ENCODE data around the gene USP17L29. TPM values are rescaled to one million over a fixed set of nuclear protein-coding genes. Genes with fewer than 3 reads are reported as not detected.
"Not testable (repeated sequence)": the region's sequence is repeated elsewhere in the genome, so short reads cannot be mapped to it uniquely, and the experiment has no call there.

USP17L29 gene
- not detected for total RNA-seq
- polyA plus RNA-seq = not detected
- long read RNA-seq, donor 1 = 0 reads
- long read RNA-seq, donor 2 = 0 reads

GRCh38 chr4:9353338-9353737 lies at the start of gene USP17L29:
USP17L29 (plus strand) TSS chr4:9353638; CDS start chr4:9353638, 0 bp downstream.
- H3K36me3 ChIP-seq; H3K4me1 ChIP-seq; H3K9me3 ChIP-seq; H3K27ac ChIP-seq; H3K4me3 ChIP-seq; DNase-seq; H3K27me3 ChIP-seq (replicated peaks in 1 of 7); intact Hi-C loops (cut with DNase I; ENCODE audit: low total_unique reads): not testable (repeated sequence)
- no CpG with 5 or more reads among the region's 15 CpGs for WGBS, 5 donors

GRCh38 chr4:9324191-9324590 lies 29.2 kb upstream of the USP17L29 start:
- H3K27ac ChIP-seq; H3K4me1 ChIP-seq; H3K9me3 ChIP-seq; H3K4me3 ChIP-seq; H3K36me3 ChIP-seq; intact Hi-C loops (cut with DNase I; ENCODE audit: low total_unique reads); DNase-seq; H3K27me3 ChIP-seq (replicated peaks in 1 of 7): not testable (repeated sequence)
- 84 to 94% (median 87%) methylated on average over 1 to 6 of the region's 13 CpGs for WGBS, 5 donors

- H3K4me3 ChIP-seq; DNase-seq; H3K36me3 ChIP-seq; H3K4me1 ChIP-seq; intact Hi-C loops (cut with DNase I; ENCODE audit: low total_unique reads); H3K27me3 ChIP-seq (replicated peaks in 1 of 7); H3K27ac ChIP-seq; H3K9me3 ChIP-seq: not testable (repeated sequence)
- no CpG with 5 or more reads among the region's 15 CpGs for WGBS, 5 donors
Measured at GRCh38 chr4:9324865-9325264, 28.6 kb upstream of the USP17L29 start, which contains the start of gene USP17L24. USP17L24 (plus strand) TSS chr4:9325165; CDS start chr4:9325165, 0 bp downstream.

GRCh38 chr4:9329611-9330010 lies 23.8 kb upstream of the USP17L29 start, which contains the start of gene USP17L25:
USP17L25 (plus strand) TSS chr4:9329911; CDS start chr4:9329911, 0 bp downstream.
- H3K36me3 ChIP-seq; DNase-seq; H3K27me3 ChIP-seq (replicated peaks in 1 of 7); H3K4me1 ChIP-seq; H3K9me3 ChIP-seq; H3K27ac ChIP-seq; intact Hi-C loops (cut with DNase I; ENCODE audit: low total_unique reads); H3K4me3 ChIP-seq: not testable (repeated sequence)
- no CpG with 5 or more reads among the region's 15 CpGs for WGBS, 5 donors

GRCh38 chr4:9334358-9334757 lies 19.1 kb upstream of the USP17L29 start, which contains the start of gene USP17L26:
USP17L26 (plus strand) TSS chr4:9334658; CDS start chr4:9334658, 0 bp downstream.
- H3K9me3 ChIP-seq; H3K4me3 ChIP-seq; H3K36me3 ChIP-seq; intact Hi-C loops (cut with DNase I; ENCODE audit: low total_unique reads); H3K27me3 ChIP-seq (replicated peaks in 1 of 7); H3K4me1 ChIP-seq; H3K27ac ChIP-seq; DNase-seq: not testable (repeated sequence)
- WGBS, 5 donors = 84% methylated on average over 9 of the region's 15 CpGs; no CpG with 5 or more reads in 4 of the 5 donors

- H3K9me3 ChIP-seq; H3K4me3 ChIP-seq; intact Hi-C loops (cut with DNase I; ENCODE audit: low total_unique reads); H3K4me1 ChIP-seq; H3K36me3 ChIP-seq; DNase-seq; H3K27me3 ChIP-seq (replicated peaks in 1 of 7); H3K27ac ChIP-seq: not testable (repeated sequence)
- WGBS, 5 donors = no CpG with 5 or more reads among the region's 15 CpGs
Measured at GRCh38 chr4:9339103-9339502, 14.3 kb upstream of the USP17L29 start, which contains the start of gene USP17L5. USP17L5 (plus strand) TSS chr4:9339403; CDS start chr4:9339403, 0 bp downstream.

GRCh38 chr4:9343848-9344247 lies 9.6 kb upstream of the USP17L29 start, which contains the start of gene USP17L27:
USP17L27 (plus strand) TSS chr4:9344148; CDS start chr4:9344148, 0 bp downstream.
- H3K36me3 ChIP-seq; DNase-seq; H3K9me3 ChIP-seq; H3K27ac ChIP-seq; H3K4me1 ChIP-seq; intact Hi-C loops (cut with DNase I; ENCODE audit: low total_unique reads); H3K4me3 ChIP-seq; H3K27me3 ChIP-seq (replicated peaks in 1 of 7): not testable (repeated sequence)
- no CpG with 5 or more reads among the region's 15 CpGs for WGBS, 5 donors

GRCh38 chr4:9348593-9348992 lies 4.8 kb upstream of the USP17L29 start, which contains the start of gene USP17L28:
USP17L28 (plus strand) TSS chr4:9348893; CDS start chr4:9348893, 0 bp downstream.
- WGBS, 5 donors = no CpG with 5 or more reads among the region's 15 CpGs
- intact Hi-C loops (cut with DNase I; ENCODE audit: low total_unique reads); H3K9me3 ChIP-seq; H3K36me3 ChIP-seq; DNase-seq; H3K27ac ChIP-seq; H3K4me3 ChIP-seq; H3K4me1 ChIP-seq; H3K27me3 ChIP-seq (replicated peaks in 1 of 7): not testable (repeated sequence)

- H3K4me1 ChIP-seq; H3K27me3 ChIP-seq (replicated peaks in 1 of 7); H3K9me3 ChIP-seq; intact Hi-C loops (cut with DNase I; ENCODE audit: low total_unique reads); H3K36me3 ChIP-seq; DNase-seq; H3K27ac ChIP-seq; H3K4me3 ChIP-seq: not testable (repeated sequence)
- WGBS, 5 donors = 94 to 97% methylated on average over 13 of the region's 18 CpGs; no CpG with 5 or more reads in 3 of the 5 donors
Measured at GRCh38 chr4:9350866-9351265, 2.6 kb upstream of the USP17L29 start.

- H3K9me3 ChIP-seq; intact Hi-C loops (cut with DNase I; ENCODE audit: low total_unique reads); H3K36me3 ChIP-seq; H3K4me3 ChIP-seq; H3K27me3 ChIP-seq (replicated peaks in 1 of 7); H3K27ac ChIP-seq; DNase-seq; H3K4me1 ChIP-seq: not testable (repeated sequence)
- no CpG with 5 or more reads among the region's 15 CpGs for WGBS, 5 donors
Measured at GRCh38 chr4:9362829-9363228, 9.4 kb downstream of the USP17L29 start, which contains the start of gene USP17L30. USP17L30 (plus strand) TSS chr4:9363129; CDS start chr4:9363129, 0 bp downstream.

- H3K27ac ChIP-seq; DNase-seq; H3K4me1 ChIP-seq; H3K4me3 ChIP-seq; H3K36me3 ChIP-seq; H3K27me3 ChIP-seq (replicated peaks in 1 of 7); intact Hi-C loops (cut with DNase I; ENCODE audit: low total_unique reads); H3K9me3 ChIP-seq: not testable (repeated sequence)
- 13 to 71% (median 42%) methylated on average over 1 of the region's 1 CpG for WGBS, 5 donors
Measured at GRCh38 chr4:9379881-9380280, 26.4 kb downstream of the USP17L29 start.
